Measurements from ENCODE around the gene MRRF. TPM values are rescaled to one million over a fixed set of nuclear protein-coding genes. Genes with fewer than 3 reads are reported as not detected.
A peak's percentile ranks its signal among the peaks of the same experiment; 100 is the strongest.

The MRRF gene
- total and polyA plus RNA-seq, 8 donors: 7.1 to 98.6 (median 26.4) TPM

DNA sequence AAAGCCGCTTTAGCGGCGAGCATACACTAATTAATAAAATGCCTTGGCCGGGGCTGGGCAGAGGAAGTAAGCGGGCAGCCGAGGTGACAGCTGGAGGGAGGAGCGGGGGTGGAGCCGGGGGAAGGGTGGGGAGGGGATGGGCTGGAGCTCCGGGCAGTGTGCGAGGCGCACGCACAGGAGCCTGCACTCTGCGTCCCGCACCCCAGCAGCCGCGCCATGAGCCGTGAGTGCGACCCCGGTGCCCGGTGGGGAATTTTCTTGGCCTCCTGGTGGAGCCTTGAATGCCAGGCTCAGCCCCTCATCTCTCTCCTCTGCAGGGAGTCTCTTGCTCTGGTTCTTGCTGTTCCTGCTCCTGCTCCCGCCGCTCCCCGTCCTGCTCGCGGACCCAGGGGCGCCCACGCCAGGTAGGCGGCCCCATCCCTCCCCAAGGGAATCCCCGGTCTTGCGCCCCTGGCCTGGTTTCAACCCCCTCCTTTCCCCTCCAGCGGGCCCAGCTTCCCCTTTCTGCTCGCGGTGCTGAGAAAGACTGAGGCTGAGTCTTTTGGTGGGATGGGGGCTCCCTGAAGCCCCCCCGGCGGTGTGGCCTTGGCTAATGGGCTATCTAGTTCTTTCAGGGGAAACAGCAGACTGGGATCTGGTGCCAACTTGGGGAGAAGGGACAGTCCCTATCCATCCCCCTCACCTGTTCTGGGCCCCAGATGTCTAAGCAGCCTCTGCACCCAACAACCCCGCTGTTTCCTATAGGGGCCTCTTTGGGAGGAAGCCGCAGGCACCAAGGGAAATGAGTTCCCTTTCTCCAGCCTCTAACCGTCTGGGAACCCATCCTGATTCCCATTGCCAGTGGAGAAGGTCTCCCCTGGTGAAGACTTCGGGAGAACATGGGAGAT is 106.4 kb downstream of the MRRF start, which contains the start of gene PTGS1:
PTGS1 (plus strand) TSS at position 156 of the 887 bp plus-strand sequence; CDS start at position 217, 61 bp downstream.
- intact Hi-C loops (cut with DNase I; ENCODE audit: low total_unique reads): no loop called here
- Histone ChIP-seq H3K27me3 (peaks cover 0 to 5% (median 0%) of the 10 kb centered on the region in 3 donors), H3K9me3 (no peaks in the 10 kb centered on the region), H3K27ac (peak within 1 kb of the TSS; percentile 22 to 79 (median 59)), H3K4me1 (peaks cover 39 to 65% (median 52%) of the 10 kb centered on the region in 4 donors), H3K36me3 (no peaks in the 10 kb centered on the region), H3K4me3 (peak within 1 kb of the TSS; percentile 52 to 58 (median 55))
- TF ChIP-seq, protein P1, sequence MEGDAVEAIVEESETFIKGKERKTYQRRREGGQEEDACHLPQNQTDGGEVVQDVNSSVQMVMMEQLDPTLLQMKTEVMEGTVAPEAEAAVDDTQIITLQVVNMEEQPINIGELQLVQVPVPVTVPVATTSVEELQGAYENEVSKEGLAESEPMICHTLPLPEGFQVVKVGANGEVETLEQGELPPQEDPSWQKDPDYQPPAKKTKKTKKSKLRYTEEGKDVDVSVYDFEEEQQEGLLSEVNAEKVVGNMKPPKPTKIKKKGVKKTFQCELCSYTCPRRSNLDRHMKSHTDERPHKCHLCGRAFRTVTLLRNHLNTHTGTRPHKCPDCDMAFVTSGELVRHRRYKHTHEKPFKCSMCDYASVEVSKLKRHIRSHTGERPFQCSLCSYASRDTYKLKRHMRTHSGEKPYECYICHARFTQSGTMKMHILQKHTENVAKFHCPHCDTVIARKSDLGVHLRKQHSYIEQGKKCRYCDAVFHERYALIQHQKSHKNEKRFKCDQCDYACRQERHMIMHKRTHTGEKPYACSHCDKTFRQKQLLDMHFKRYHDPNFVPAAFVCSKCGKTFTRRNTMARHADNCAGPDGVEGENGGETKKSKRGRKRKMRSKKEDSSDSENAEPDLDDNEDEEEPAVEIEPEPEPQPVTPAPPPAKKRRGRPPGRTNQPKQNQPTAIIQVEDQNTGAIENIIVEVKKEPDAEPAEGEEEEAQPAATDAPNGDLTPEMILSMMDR (IDR thresholded peaks at IDR 0.05): no peak
- TF ChIP-seq POLR2AphosphoS5 (IDR thresholded peaks at IDR 0.05): peak in 1 of 3 donors; percentile 13
- no peak for TF ChIP-seq POLR2A (IDR thresholded peaks at IDR 0.05)
- DNase-seq: peak; percentile 68 to 75
- 6 to 11% (median 8%) methylated on average over 25 to 39 of the region's 39 CpGs for WGBS, 5 donors

DNA sequence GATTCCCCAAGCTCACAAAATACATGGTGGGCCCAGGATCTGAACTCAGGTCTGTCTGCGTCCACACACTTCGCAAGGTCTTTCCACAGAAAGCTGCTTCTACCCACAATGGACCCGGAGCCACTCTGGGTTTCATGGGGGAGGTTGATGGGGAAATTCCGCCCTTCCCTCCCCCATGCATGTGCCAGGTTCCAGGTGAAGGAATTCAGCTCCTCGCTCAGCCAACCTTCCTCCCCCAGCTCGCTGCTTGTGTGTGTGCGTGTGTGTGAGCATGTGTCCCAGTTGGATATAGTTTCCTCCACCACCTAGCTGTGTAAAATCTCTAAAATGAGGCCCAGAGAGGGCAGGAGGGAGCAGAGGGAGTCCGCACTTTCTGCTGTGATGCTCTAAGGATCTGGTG is 107.2 kb downstream of the MRRF start:
- peaks cover 0 to 5% (median 0%) of the 10 kb centered on the region in 3 donors for H3K27me3 ChIP-seq
- whole genome bisulfite sequencing, 5 donors: 67 to 92% (median 90%) methylated on average over 7 to 8 of the region's 8 CpGs
- peak overlapping the region; percentile 52 to 58 (median 55) for H3K4me3 ChIP-seq
- H3K36me3 ChIP-seq: no peaks in the 10 kb centered on the region
- intact Hi-C loops (cut with DNase I; ENCODE audit: low total_unique reads): no loop called here
- no peaks in the 10 kb centered on the region for H3K9me3 ChIP-seq
- DNase-seq: no peak
- peak overlapping the region in 4 of 5 donors; percentile 37 to 79 (median 68) for H3K27ac ChIP-seq
- peaks cover 46 to 67% (median 59%) of the 10 kb centered on the region in 4 donors for H3K4me1 ChIP-seq
- TF ChIP-seq POLR2A (IDR thresholded peaks at IDR 0.05) (no peak), EP300 (IDR thresholded peaks at IDR 0.05) (no peak), POLR2AphosphoS5 (IDR thresholded peaks at IDR 0.05) (no peak)
- TF ChIP-seq, protein P1 (IDR thresholded peaks at IDR 0.05): no peak

DNA sequence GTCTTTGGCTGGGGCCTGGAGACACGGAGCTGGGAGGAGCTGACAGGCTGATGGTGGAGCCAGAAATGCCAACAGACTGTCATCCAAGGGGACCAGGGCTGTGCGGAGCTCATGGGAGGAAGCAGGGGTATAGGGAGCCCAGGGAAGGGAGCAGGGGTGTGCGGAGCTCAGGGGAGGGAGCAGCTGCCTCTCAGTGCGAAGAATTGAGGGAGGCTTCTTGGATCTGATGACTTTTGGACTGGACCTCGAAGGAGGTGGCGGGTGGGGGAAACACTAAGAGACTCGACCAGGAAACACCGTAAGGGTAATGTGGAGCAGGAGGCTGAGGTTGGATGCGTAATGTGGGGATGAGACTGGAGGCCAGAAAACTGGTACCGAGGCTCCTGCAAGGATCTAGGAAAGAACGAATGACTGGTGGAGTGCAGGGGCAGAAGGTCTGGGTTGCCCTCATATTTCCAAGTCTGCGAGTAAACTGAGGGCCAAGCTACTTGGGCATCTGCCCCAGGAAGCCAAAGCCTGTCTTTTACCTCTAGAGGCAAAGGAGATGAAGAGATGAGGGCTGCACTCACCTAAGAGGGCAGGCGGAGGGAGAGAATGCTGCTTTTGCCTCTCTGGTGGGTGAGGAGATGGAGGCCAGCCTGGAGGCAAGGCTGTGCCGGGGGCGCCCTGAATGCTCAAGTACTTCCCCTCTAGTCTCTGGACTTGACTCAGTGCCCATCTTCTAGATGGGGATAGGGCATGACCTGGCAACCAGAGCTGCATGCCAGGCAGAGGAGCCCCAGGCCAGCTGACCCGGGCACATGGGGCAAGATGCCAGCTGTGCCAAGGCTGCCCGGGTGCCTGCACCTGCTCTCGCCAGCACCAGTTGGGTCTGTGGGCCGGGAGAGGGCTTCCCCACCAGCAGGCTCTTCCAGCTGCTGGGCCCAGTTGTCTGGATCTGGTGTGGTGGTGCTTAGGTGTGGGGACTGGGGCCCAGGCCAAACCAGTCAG is 108.5 kb downstream of the MRRF start:
- 63 to 78% (median 74%) methylated on average over 16 to 19 of the region's 19 CpGs for WGBS, 5 donors
- intact Hi-C loops (cut with DNase I; ENCODE audit: low total_unique reads): no loop called here
- Histone ChIP-seq H3K4me1 (peaks cover 54 to 79% (median 70%) of the 10 kb centered on the region in 4 donors), H3K27me3 (peaks cover 0 to 5% (median 0%) of the 10 kb centered on the region in 3 donors), H3K36me3 (peaks cover 0 to 2% (median under 1%) of the 10 kb centered on the region in 4 donors), H3K27ac (peak overlapping the region in 3 of 5 donors; percentile 70 to 82 (median 79)), H3K9me3 (no peaks in the 10 kb centered on the region), H3K4me3 (peak overlapping the region in 2 of 4 donors; percentile 56 to 58)
- no peak for TF ChIP-seq POLR2AphosphoS5 (IDR thresholded peaks at IDR 0.05)
- TF ChIP-seq POLR2A (IDR thresholded peaks at IDR 0.05): no peak
- TF ChIP-seq EP300 (IDR thresholded peaks at IDR 0.05): no peak
- TF ChIP-seq, protein P1 (IDR thresholded peaks at IDR 0.05): no peak
- DNase-seq: no peak

All from stomach (tissue), 9 donors.